Stimulated activated naive CD8-positive, alpha-beta T cell treated with anti-CD3 and anti-CD28 coated beads, Interleukin-15, amount 100 ng/mL, for 72 hours (primary cell): Measurements from ENCODE around the gene ZDHHC14.
"Not testable (repeated sequence)": the region's sequence is repeated elsewhere in the genome, so short reads cannot be mapped to it uniquely, and the experiment has no call there.

Experiments
- ATAC-seq: fragments of 150-1000 bp; cut with Tn5 transposase; 2 replicates; pipeline ENCODE4 v1.10.0; 2021; ENCODE audit warnings: mild to moderate bottlenecking, moderate library complexity
- DNase-seq, 2 donors: peaks; one replicate each; pipeline ENCODE4 v3.0.0; 2021 to 2022
- H3K27ac Mint-ChIP-seq, 2 donors: one replicate each; pipeline ENCODE4 v1.8.0; 2022; ENCODE audit warnings: mild to moderate bottlenecking in 2 of 2, mixed read lengths in 2 of 2, moderate library complexity in 2 of 2
- H3K27me3 Mint-ChIP-seq: one replicate; pipeline ENCODE4 v1.8.0; 2022; ENCODE audit warnings: mixed read lengths
- H3K4me1 Mint-ChIP-seq: one replicate; pipeline ENCODE4 v1.8.0; 2022; ENCODE audit warnings: mild to moderate bottlenecking, mixed read lengths
- H3K4me3 Mint-ChIP-seq, 2 donors: one replicate each; pipeline ENCODE4 v1.8.0; 2022; ENCODE audit warnings: mild to moderate bottlenecking in 2 of 2, mixed read lengths in 2 of 2, moderate library complexity in 1 of 2
- H3K9me3 Mint-ChIP-seq, 2 donors: one replicate each; pipeline ENCODE4 v1.8.0; 2022; ENCODE audit warnings: mixed read lengths in 2 of 2

ZDHHC14 gene

DNA sequence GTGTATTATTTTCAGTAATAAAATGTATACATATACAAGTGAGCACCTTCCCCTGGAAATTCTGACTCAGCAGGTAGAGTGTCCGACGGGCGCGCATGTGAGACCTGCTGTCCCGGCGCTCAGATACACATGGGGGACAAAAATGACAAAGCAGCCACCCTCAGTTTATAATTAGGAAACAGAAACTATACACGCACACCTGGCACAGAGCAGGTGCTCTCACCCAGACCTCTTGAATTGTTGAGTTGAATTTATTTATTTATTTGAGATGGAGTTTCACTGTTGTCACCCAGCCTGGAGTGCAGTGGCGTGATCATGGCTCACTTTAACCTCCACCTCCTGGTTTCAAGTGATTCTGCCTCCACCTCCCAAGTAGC, 180.4 kb downstream of the ZDHHC14 start:
- DNase-seq (no peak), ATAC-seq (no peak)
- H3K27me3 Mint-ChIP-seq, result peaks cover 11% of the 10 kb centered on the region
- H3K4me1 Mint-ChIP-seq, result peaks cover 69% of the 10 kb centered on the region
- H3K27ac Mint-ChIP-seq, result peak overlapping the region in 1 of 2 donors; percentile 20
- peak overlapping the region in 1 of 2 donors; percentile 23 for H3K4me3 Mint-ChIP-seq
- H3K9me3 Mint-ChIP-seq, result no peaks in the 10 kb centered on the region

DNA sequence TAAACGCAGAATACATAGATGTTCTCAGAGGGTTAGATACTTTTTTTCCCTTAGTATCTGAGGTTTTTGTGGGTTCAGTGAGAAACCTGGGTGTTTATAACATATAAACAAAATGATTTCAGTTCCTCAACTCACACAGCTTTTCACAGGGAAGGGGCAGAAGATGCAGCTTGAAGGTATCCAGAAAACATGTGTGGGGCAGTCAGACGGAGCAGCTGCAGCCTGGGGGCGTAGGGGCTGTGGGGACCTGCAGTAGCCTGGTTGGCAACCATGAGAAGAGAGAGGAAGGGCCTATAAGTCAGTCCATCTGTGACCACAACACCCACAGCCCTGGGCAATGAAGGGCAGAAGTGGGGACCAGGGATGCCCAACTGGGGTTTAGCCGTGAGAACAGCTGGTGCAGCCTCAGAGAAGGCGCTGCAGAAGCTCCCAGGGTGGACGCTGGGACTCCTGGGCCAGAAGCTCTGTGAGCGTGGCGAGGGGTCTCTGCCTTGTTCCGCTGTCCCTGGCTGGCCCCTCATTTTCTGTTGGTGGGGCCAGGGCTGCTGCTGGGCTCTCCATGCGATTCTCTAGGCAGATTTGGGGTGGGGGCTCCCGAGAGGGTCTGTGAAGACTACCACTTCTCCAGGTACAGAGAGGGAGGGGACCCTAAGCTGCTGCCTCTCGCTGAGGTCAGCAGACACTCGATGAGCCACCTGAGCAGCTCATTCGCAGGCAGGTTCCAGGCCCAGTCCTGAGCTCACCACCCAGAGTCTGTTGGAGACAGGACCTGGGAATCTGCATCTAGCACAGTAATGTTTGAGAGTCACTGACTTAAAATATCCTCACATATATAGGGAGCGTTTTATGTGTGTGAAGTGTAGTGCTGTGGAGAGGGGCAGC, 181.2 kb downstream of the ZDHHC14 start:
- Mint-ChIP-seq H3K4me1 (peaks cover 61% of the 10 kb centered on the region), H3K27me3 (peaks cover 6% of the 10 kb centered on the region), H3K4me3 (peak overlapping the region in 1 of 2 donors; percentile 23), H3K9me3 (no peaks in the 10 kb centered on the region), H3K27ac (peak overlapping the region; percentile 55 to 76)
- no peak for ATAC-seq
- no peak for DNase-seq

DNA sequence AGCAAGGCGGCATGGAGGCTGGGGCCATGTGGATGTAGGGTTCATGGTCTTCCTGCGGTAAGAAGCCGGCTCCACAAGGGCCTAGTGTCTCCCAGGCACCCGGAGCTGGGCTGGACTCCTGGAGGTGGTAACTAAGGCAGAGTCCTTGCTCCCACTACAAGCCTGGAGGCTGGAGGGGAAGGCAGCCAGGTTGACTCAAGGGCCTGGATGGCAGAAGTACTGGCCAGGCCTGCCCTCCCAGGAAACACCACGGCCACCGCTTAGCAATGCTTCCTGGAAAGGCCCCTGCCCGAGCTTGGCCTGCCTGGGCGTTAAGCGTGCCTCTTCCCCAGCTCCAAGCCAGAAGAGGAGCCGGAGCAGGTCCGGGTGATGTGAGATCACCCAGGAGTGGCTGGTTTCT, 182.0 kb downstream of the ZDHHC14 start:
- ATAC-seq (no peak), DNase-seq (no peak)
- Mint-ChIP-seq H3K27ac (no peak overlapping the region), H3K4me3 (no peak overlapping the region), H3K9me3 (no peaks in the 10 kb centered on the region), H3K4me1 (peaks cover 54% of the 10 kb centered on the region), H3K27me3 (peaks cover 6% of the 10 kb centered on the region)

DNA sequence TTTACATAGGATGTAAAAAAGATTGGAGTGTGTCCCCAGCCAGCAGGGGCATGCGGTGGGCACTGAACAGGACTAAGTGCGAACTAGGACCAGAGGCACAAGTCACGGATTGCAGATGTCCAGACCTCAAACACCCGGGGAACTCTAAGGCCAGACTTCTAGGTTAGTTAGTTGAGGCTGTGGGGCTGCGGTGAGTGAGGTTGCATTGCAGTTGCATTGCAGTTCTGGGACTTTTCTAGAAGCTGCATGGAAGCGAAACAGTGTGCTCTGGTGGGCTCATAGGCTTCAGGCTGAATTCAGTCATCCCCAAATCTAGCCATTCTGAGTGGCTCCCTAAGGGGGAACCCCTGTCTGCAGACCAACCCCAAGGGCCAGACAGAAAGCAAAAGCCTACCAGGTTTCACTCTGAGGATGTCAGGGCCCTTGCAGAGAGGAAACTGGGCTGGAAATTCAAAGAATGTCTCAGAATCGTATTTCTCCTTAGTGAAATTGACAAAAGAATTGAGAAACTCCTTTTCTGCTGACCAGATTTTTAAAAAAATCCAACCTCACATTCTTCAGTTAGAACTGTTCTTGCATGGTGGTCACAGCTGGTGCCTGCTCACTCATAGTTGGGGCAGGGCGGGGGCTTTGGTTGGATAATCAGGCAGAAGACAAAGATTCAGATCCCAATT, 182.8 kb downstream of the ZDHHC14 start:
- Mint-ChIP-seq H3K27me3 (peaks cover 6% of the 10 kb centered on the region), H3K9me3 (no peaks in the 10 kb centered on the region), H3K27ac (peak overlapping the region in 1 of 2 donors; percentile 92), H3K4me1 (peaks cover 46% of the 10 kb centered on the region), H3K4me3 (no peak overlapping the region)
- DNase-seq (peak; percentile 38 to 76), ATAC-seq (peak; percentile 99)

DNA sequence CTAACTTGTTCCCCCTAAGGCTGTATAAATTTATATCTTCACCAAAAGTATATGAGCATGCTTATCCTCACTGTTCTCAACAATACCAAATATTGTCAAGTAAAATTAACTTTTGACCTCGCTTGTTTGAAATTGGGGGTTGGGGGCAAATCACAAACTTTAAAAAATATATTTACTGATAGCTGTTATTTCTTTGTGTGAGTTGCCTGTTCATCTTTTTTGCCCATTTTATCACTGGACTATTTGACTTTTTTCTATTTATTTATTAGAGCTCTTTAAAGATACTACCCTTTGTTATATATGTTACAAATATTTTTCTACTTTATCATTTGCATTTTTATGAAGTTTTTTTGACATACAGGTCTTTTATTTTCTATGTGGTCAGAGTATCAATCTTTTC, 187.7 kb downstream of the ZDHHC14 start:
- no peak overlapping the region for H3K4me3 Mint-ChIP-seq
- no peak for DNase-seq
- ATAC-seq, result no peak
- peaks cover 47% of the 10 kb centered on the region for H3K4me1 Mint-ChIP-seq
- no peak overlapping the region for H3K27ac Mint-ChIP-seq
- no peaks in the 10 kb centered on the region for H3K9me3 Mint-ChIP-seq
- no peaks in the 10 kb centered on the region for H3K27me3 Mint-ChIP-seq

DNA sequence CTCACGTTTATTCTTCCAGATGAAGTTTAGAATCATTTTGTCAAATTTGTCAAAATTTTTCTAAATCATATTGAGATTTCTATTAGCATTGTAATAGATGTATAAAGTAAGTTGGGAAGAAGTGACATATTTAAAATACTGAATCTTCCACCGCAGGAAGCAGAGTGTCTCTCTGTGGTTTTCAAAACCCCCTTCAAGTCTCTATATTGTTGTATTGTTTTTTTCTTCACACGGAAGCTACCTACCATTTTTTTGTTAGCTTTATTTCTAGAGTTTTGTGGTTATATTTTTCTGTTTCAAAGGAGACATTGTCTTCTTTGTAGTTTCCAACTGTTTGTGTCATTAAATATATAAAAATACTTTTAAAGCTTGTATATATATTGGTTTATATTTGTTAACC, 188.6 kb downstream of the ZDHHC14 start:
- peak; percentile 78 for ATAC-seq
- Mint-ChIP-seq H3K4me1 (peaks cover 42% of the 10 kb centered on the region), H3K9me3 (no peaks in the 10 kb centered on the region), H3K27ac (peak overlapping the region in 1 of 2 donors; percentile 12), H3K27me3 (no peaks in the 10 kb centered on the region), H3K4me3 (peak overlapping the region in 1 of 2 donors; percentile 26)
- DNase-seq, result no peak

DNA sequence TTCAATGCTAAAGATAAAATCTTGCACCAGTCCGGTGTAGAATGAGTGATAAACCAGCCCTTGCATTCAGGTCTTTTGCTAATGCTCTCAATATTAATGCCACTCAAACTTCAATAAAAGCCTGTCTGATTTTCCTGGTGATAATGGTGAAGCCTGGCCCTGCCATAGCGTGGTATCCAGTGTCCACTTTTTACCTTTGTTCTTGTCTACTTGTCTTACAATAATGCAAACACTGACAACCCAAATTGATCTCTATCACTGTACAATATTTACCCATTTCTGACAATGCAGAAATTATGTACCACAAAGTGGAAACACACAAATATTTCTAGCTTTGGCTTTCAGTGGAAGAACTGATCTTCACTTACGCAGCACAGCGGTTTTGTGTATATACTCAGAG, 189.1 kb downstream of the ZDHHC14 start:
- DNase-seq (no peak), ATAC-seq (no peak)
- peak overlapping the region; percentile 5 to 51 for H3K4me3 Mint-ChIP-seq
- no peaks in the 10 kb centered on the region for H3K27me3 Mint-ChIP-seq
- no peaks in the 10 kb centered on the region for H3K9me3 Mint-ChIP-seq
- peaks cover 42% of the 10 kb centered on the region for H3K4me1 Mint-ChIP-seq
- H3K27ac Mint-ChIP-seq, result no peak overlapping the region

DNA sequence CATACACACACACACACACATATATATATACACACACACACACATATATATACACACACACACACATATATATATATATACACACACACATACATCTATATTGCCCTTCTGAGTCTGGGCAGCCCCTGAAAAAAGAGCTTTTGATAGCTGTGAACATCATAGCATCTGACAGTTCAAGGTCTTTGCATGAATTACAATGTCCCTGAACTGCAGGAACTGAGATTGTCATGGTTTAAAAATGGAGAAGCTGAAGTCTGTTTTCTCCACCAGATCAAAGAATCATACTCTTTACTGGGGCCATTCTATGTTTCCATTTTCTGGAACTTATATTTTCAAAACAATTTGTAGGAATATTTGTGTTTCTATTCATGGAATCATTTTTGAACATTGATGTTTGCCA, 189.8 kb downstream of the ZDHHC14 start:
- H3K27me3 Mint-ChIP-seq, result no peaks in the 10 kb centered on the region
- peaks cover 42% of the 10 kb centered on the region for H3K4me1 Mint-ChIP-seq
- no peak for DNase-seq
- H3K4me3 Mint-ChIP-seq, result no peak overlapping the region
- no peaks in the 10 kb centered on the region for H3K9me3 Mint-ChIP-seq
- H3K27ac Mint-ChIP-seq, result no peak overlapping the region
- ATAC-seq, result no peak

DNA sequence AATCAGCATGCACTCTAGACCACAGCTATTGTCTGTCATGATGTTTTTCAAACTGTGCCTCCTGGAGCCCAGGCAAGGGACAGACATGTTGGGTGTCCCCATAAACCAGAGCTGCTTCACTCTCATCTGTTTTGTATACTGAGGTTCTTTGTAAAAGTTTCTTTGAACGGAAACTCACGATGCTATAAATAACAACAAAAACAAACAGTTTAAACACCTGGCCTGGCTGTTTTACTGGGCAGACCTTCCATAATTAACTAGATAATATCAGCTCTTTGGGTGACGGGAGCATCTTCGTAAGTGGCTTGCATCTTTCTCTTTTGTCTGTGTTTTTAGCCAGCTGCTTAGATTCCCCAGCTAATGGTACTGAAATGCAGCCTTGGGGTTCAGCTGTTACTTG, 190.3 kb downstream of the ZDHHC14 start:
- Mint-ChIP-seq H3K27me3 (no peaks in the 10 kb centered on the region), H3K4me3 (no peak overlapping the region), H3K4me1 (peaks cover 42% of the 10 kb centered on the region), H3K9me3 (no peaks in the 10 kb centered on the region), H3K27ac (no peak overlapping the region)
- ATAC-seq (no peak), DNase-seq (no peak)

DNA sequence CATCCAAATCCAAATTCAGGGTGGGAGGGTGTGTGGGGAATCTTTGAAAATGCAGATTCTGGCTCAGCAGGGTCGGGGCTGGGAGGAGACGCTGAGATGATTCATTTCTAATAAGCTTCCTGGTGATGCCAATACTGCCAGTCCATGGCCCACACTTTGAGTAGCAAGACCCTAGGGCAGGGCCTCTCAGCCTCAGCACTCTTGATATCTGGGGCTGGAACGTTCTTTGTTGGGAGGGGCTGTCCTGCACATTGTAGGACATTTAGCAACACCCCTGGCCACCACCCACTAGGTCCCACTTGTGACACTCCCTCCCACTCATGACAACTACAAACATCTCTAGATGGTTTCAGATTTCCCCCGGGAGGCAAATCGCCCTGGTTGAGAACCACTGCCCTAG, 191.0 kb downstream of the ZDHHC14 start:
- Mint-ChIP-seq H3K4me1 (peaks cover 42% of the 10 kb centered on the region), H3K27ac (no peak overlapping the region), H3K9me3 (no peaks in the 10 kb centered on the region), H3K27me3 (no peaks in the 10 kb centered on the region), H3K4me3 (no peak overlapping the region)
- ATAC-seq (no peak), DNase-seq (no peak)

DNA sequence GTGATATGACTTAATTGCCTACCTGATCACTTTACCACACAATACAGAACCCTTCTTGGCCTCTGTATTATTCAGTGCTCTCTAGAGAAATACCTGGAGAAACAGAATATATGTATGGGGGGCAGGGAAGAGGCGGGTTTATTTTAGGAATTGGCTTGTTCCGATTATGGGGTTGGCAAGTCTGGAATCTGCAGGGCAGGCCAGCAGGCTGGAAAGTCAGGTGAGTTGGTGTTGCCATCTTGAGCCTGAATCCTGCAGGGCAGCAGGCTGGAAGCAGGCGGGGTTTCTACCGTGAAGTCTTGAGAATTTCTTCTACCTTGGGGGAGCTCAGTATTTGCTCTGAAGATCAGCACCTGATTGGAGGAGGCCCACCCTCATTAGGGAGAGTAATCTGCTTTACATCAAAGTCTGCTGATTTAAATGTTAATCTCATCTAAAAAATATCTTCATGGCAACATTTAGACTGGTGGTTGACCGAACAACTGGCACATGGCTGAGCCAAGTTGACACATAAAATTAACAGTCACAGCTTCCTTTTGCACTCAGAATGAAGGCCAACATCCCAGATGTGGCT, 193.9 kb downstream of the ZDHHC14 start:
- peaks cover 9 to 10% of the 10 kb centered on the region in 2 donors for H3K9me3 Mint-ChIP-seq
- H3K27me3 Mint-ChIP-seq, result no peaks in the 10 kb centered on the region
- no peak overlapping the region for H3K4me3 Mint-ChIP-seq
- peaks cover 43% of the 10 kb centered on the region for H3K4me1 Mint-ChIP-seq
- DNase-seq, result no peak
- no peak for ATAC-seq
- H3K27ac Mint-ChIP-seq, result no peak overlapping the region

DNA sequence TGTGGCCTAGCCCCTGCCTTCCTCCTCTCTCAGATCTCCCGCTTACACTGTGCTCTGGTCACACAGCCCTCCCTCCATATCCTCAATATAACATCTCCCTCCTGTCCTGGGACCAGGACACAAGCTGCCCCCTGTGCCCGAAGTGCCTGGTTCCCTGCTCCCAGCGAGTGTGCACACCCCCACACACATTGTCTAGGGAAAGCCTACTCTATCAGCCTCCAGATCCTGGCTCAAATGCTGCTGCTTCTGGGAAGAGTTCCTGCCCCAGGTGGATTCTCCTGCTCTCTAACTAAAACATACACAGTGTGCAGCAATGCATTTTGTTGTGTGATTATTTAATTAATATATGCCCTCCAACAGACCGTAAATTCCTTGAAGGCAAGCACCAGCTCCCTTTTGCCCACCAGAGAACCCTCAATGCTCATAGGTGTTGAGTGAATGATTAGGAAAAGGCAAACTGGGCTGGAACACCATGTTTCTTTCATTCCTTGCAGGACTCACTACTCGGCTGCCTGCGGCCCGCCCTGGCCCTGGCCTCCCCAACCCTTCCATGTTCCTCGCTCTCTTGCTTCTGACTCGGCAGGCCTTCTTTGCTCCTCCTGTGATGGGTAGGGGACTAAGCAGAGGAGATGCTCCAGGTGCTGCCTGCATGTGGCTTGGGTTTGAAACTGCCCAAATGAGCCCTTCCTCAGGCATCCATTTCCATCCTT, 194.6 kb downstream of the ZDHHC14 start:
- no peaks in the 10 kb centered on the region for H3K27me3 Mint-ChIP-seq
- H3K9me3 Mint-ChIP-seq, result peaks cover 9 to 10% of the 10 kb centered on the region in 2 donors
- ATAC-seq, result no peak
- DNase-seq, result no peak
- H3K4me1 Mint-ChIP-seq, result peaks cover 36% of the 10 kb centered on the region
- H3K27ac Mint-ChIP-seq, result no peak overlapping the region
- H3K4me3 Mint-ChIP-seq, result no peak overlapping the region

DNA sequence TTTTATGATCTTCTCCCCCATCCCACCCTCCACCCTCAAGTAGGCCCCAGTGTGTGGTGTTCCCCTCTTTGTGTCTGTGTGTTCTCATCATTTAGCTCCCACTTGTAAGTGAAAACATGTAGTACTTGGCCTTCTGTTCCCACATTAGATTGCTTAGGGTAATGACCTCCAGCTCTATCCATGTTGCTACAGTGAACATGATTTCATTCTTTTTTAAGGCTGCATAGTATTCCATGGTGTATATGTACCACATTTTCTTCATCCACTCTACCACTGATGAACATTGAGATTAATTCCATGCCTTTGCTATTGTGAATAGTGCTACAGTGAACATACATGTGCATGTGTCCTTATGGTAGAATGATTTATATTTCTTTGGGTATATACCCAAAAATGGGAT, 196.0 kb downstream of the ZDHHC14 start:
- peaks cover 22% of the 10 kb centered on the region for H3K4me1 Mint-ChIP-seq
- not testable (repeated sequence) for ATAC-seq, H3K27me3 Mint-ChIP-seq, H3K9me3 Mint-ChIP-seq, DNase-seq, H3K27ac Mint-ChIP-seq, H3K4me3 Mint-ChIP-seq

DNA sequence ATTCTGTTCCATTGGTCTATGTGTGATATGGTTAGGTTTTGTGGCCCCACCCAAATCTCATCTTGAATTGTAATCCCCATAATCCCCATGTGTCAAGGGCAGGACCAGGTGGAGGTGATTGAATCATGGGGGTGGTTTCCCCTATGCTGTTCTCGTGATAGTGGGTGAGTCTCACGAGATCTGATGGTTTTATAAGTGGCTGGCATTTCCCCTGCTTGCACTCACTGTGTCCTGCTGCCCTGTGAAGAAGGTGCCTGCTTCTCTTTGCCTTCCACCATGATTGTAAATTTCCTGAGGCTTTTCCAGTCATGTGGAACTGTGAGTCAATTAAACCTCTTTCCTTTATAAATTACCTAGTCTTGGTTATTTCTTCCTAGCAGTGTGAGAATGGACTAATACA, 197.5 kb downstream of the ZDHHC14 start:
- H3K4me3 Mint-ChIP-seq, ATAC-seq, DNase-seq, H3K27ac Mint-ChIP-seq: not testable (repeated sequence)
- Mint-ChIP-seq H3K9me3 (peaks cover 9 to 23% of the 10 kb centered on the region in 2 donors), H3K4me1 (peaks cover 12% of the 10 kb centered on the region), H3K27me3 (peaks cover 13% of the 10 kb centered on the region)

DNA sequence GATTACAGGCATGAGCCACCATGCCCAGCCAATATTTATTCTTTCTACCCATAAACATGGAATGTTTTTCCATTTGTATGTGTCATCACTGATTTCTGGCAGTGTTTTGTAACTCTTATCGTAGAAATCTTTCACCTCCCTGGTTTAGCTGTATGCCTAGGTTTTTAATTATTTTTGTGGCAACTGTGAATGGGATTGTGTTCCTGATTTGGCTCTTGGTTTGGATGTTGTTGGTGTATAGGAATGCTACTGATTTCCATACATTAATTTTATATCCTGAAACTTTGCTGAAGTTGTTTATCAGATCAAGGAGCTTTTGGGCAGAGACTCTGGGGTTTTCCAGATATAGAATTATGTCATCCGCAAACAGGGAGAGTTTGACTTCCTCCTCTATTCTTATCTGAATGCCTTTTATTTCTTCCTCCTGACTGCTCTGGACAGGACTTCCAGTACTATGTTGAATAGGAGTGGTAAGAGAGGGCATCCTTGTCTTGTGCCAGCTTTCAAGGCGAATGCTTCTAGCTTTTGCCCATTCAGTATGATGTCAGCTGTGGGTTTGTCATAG, 198.6 kb downstream of the ZDHHC14 start:
- ATAC-seq (no peak), DNase-seq (no peak)
- H3K27ac Mint-ChIP-seq, result no peak overlapping the region
- no peak overlapping the region for H3K4me3 Mint-ChIP-seq
- peaks cover 9 to 25% of the 10 kb centered on the region in 2 donors for H3K9me3 Mint-ChIP-seq
- H3K27me3 Mint-ChIP-seq, result peaks cover 15% of the 10 kb centered on the region
- H3K4me1 Mint-ChIP-seq, result peaks cover 10% of the 10 kb centered on the region
